Measurements from ENCODE around the gene FAM227A.

Gene FAM227A

DNA sequence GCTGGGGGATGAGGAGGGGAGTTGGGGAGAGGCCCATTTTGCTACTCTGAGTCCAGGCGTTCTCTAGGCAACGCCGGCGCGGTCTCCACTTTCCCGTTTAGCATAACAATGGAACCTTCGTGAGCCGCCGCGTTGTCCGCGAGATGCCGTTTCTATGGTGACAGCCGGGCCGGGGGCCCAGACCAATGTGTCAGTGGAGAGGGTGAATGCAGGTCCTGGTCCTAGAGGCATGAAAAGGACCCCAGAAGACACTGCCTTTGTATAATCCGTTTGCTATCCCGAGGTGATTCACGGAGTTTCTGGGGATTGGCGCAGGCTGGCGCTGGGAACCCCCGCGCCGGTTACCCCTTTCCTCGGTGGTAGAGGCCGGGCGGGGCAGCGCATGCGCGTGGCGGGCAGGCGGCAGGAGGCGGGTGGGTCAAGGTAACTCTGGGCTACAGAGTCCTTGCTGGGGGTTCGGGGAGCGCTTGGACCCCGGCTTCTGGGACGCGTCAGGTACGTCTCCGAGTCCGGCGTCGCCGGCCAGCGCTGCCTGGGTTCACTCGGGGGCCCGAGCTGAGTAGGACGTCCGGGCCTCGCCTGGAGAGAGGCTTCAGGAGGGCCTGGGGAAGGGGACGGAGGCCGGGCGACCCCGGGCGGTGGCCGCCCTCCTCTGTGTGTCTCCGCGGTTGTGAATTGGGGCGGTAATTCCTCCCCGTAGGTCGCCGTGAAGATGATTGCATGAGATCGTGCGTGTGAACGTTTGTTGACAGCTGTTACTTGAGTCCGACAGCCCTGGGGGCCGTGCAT is at the start of gene FAM227A, which contains the start of gene CBY1:
FAM227A (minus strand) TSS at position 137 of the 789 bp plus-strand sequence. CDS start 6,224 bp downstream, outside the sequence.
CBY1 (plus strand) TSS at position 383 of the 789 bp plus-strand sequence. CDS start 11,417 bp downstream, outside the sequence.
- peak; percentile 55 for DNase-seq (ENCODE audit: extremely low read depth, low read depth)
- TF ChIP-seq, protein P1, sequence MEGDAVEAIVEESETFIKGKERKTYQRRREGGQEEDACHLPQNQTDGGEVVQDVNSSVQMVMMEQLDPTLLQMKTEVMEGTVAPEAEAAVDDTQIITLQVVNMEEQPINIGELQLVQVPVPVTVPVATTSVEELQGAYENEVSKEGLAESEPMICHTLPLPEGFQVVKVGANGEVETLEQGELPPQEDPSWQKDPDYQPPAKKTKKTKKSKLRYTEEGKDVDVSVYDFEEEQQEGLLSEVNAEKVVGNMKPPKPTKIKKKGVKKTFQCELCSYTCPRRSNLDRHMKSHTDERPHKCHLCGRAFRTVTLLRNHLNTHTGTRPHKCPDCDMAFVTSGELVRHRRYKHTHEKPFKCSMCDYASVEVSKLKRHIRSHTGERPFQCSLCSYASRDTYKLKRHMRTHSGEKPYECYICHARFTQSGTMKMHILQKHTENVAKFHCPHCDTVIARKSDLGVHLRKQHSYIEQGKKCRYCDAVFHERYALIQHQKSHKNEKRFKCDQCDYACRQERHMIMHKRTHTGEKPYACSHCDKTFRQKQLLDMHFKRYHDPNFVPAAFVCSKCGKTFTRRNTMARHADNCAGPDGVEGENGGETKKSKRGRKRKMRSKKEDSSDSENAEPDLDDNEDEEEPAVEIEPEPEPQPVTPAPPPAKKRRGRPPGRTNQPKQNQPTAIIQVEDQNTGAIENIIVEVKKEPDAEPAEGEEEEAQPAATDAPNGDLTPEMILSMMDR (IDR thresholded peaks at IDR 0.05; ENCODE audit: low read depth, low read length): no peak

DNA sequence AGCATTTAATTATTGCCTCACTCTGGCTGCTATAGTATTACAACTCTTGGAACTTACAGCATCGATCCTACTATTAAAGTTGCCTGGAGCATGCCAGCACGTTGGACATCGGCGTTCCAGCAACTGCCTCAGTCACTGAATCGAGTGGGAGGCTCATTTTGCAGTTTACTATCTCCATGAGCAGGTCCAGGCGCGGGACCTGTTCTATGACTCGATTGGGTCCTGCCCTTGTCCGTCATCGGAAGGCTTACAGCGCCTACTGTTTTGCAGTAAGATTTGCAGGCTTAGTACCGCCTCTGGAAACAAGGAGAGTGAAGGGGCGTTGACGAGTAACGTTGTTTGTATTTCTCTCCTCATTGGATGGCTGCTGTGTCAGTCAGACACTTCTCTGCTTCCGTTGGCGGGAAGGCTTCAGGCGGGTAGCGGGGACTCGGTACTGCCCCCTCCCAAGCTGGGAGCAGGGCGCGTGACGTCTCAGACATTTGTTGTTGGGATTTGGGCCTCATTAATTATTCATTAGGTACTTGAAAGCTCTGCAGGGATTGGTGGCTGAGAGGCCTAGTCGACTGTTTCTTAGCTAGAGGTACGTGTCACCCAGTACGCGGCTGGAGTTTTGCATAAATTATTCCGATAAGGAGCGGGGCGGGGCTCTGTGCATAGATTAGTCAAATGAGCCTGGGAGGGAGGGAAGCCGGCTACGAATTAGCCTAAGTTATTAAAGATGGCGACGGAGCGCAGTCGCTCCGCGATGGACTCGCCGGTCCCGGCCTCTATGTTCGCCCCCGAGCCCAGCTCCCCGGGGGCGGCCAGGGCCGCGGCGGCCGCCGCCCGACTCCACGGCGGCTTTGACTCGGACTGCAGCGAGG is 49.3 kb upstream of the FAM227A start, which contains the start of gene GTPBP1:
GTPBP1 (plus strand) TSS at position 710 of the 866 bp plus-strand sequence; CDS start at position 722, 12 bp downstream.
- DNase-seq (ENCODE audit: extremely low read depth, low read depth): peak; percentile 100
- TF ChIP-seq, protein P1 (IDR thresholded peaks at IDR 0.05; ENCODE audit: low read depth, low read length): peak; percentile 1; the same call in 1 of the 2 replicates

DNA sequence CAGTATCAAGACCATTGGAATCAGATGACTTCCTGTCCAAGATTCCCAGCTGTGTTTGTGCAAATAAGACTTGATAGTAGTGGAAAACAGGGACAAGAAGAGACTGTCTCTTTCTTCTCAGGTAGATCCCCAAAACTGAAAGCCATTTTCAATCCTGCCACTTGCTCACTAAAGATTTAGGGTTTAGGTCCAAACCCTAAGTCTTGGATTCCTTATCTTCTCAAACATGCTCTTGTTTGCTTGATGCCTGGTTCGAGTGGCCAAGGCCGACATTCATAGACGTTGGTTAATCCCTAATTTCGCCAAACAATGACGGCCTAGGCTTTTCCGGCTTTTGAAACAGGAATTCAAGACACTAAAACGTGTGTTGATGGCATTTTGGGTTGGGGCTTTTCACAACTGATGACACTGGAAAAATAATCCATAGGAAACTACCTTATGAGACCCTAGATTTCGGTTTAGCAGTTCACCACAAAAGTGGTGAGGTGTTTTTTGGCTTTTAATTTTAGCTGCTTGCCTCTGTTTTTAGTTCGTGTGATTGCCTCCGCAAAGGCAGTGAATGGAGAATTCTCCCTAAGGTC is 48.6 kb upstream of the FAM227A start:
- TF ChIP-seq, protein P1 (IDR thresholded peaks at IDR 0.05; ENCODE audit: low read depth, low read length): no peak
- no peak for DNase-seq (ENCODE audit: extremely low read depth, low read depth)

DNA sequence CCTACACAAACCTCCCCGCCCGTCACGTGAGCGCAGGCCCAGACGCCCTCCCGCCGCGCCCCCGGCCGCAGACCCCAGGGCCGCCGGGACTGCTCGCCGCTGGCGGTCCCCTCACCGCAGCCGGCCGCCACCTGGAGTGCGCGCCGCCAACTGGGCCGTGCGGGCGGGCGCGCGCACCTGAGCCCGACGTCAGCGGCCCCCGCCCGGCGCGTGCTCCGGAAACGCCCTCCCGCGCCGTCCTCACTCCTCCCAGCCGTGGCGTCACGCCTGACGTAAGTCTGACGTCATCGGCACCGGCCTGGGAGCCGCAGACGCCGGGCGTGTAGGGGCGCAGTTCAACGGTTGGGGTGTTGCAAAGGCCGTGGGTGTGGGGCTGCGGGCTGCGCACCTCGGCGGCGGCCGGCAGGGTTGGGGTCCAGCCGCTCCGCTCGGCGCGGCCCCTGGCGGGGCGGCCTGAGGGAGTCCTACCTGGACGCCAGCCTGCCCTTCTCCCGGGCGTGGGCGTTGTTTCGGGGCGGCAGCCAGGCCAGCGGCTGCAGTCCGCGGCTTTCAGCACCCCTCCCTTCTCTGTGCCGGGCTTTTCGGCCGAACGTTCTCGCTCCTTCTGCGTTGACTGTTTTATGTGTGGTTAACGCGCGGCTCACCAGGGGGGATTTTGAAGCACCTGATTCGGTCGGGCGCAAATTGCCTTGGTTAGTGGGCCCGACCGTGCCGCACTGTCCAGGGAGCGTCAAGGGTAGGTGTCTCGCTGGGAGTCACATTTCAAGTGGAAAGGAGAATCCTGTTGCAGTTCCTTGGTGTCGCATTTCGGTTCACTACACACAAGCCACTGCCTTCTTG is 44.8 kb upstream of the FAM227A start, which contains the start of gene JOSD1:
JOSD1 (minus strand) TSS at position 155 of the 840 bp plus-strand sequence. CDS start 956 bp downstream, outside the sequence.
- TF ChIP-seq, protein P1 (IDR thresholded peaks at IDR 0.05; ENCODE audit: low read depth, low read length): no peak
- DNase-seq (ENCODE audit: extremely low read depth, low read depth): peak; percentile 86

DNA sequence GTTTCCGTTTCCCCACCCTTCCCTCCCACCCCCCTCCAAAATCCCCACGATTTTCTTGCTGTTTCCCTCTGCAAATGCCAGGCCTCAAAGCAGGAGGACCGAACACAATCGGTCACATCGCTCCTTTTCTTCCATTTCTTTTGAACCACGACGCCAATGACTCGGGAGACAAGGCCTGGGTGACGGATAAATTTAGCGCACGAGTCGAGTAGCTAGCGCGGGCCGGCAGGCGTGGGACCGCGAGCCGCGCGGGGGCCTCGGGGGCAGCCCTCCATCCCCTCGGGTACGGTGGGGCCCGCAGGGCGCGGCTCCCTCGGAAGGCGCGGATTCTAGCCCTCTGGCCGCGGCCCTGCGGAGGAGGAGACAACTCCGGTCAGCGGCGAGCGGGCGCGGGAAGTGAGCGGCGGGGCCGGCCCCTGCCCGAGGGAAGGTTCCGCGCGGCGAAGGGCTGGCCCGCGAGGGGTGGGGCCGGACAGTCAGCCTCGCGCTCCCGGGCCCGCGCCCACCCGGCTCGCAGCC is 44.1 kb upstream of the FAM227A start:
- TF ChIP-seq, protein P1 (IDR thresholded peaks at IDR 0.05; ENCODE audit: low read depth, low read length): no peak
- no peak for DNase-seq (ENCODE audit: extremely low read depth, low read depth)

DNA sequence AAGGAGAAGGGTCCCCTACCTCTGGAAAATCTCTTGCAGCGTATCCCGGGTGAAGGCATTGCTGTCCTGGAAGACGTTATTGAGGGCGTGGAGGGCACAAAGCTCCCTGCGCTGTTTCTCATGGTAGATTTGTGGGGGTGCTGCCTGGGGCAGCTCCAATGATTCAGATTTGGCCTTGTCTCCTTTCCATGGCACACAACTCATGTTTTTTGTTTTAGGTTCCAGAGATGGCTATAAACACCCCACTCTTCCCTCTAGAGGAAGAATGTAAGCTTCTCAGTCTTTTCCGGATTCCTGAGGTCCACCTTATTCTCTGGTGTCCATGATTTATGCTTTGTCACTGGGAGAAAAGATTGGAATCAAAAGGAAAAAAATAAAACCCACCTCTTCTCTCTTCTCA is 43.6 kb upstream of the FAM227A start:
- DNase-seq (ENCODE audit: extremely low read depth, low read depth): no peak
- TF ChIP-seq, protein P1 (IDR thresholded peaks at IDR 0.05; ENCODE audit: low read depth, low read length): no peak; the same call in 1 of the 2 replicates

Measured in AG09319 (cell line).